Hematopoietic multipotent progenitor cell (in vitro differentiated cells): ENCODE measurements around the gene DRGX. TPM values are rescaled to one million over a fixed set of nuclear protein-coding genes. Genes with fewer than 3 reads are reported as not detected.

ENCODE experiments used
- DNase-seq, 3 donors: peaks; one replicate each; pipeline ENCODE4 v3.0.0-alpha.2; 2011 to 2015; ENCODE audit warnings: low read depth in 2 of 3, low spot score in 2 of 3
- total RNA-seq: library from RNA; depleted of rRNA; stranded (reverse); fragments of >200 nt; gene quantifications from one replicate; pipeline ENCODE4 v1.2.3, GENCODE V29; 2012

DRGX gene
- total RNA-seq, 1 donor = not detected

DNA sequence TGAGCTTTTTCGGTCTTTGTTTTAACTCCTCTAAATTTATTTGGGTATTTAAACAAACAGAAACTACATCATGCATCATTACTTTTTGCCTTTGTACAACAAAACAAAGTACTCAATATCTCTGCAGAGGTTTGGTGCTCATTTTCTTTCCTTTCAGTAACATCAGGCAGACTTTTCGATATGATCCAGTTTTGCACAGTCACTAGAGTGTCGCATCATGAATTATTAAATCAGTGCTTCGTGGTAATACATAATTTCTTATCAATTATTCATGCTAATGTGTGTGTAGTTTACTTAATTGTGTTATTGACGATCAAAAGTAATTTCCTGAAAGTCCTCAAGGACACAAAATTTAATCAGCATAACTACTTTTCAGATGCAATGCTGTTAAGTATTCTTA lies 31.8 kb downstream of the DRGX start:
- no peak for DNase-seq

DNA sequence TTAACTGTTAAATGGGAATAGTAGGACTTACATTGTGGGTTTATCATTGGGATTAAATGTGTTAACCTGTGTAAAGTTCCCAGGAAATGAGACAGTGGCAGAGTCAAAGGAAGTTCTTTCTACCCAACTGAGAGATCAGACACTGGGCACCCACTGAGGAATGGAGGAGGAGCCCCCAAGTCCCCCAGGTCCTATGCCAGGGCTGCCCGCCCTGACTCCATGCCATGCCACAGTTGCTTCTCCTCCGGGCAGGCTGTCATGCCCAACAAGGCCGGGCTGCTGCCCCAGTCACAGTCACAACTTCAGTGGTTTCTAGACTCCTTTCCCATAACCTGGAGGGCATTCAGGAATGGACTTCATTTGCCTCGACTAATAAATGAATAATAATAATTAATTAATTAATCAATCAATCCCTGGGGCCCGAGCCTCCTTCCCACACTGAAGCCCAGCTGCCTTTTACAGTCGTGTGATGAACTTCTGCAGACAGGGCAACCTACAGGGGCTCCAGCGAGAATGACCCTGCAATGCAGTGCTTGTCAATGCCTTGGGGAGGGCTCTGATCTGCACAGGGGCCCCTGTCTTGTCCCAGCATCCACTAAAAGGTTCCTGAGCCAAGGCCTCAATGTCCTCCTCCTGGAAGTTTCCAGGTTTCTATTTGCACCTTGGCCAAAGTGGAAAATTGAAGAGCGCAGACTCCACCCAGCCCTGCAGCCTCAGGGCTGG lies 32.4 kb downstream of the DRGX start:
- DNase-seq = no peak

DNA sequence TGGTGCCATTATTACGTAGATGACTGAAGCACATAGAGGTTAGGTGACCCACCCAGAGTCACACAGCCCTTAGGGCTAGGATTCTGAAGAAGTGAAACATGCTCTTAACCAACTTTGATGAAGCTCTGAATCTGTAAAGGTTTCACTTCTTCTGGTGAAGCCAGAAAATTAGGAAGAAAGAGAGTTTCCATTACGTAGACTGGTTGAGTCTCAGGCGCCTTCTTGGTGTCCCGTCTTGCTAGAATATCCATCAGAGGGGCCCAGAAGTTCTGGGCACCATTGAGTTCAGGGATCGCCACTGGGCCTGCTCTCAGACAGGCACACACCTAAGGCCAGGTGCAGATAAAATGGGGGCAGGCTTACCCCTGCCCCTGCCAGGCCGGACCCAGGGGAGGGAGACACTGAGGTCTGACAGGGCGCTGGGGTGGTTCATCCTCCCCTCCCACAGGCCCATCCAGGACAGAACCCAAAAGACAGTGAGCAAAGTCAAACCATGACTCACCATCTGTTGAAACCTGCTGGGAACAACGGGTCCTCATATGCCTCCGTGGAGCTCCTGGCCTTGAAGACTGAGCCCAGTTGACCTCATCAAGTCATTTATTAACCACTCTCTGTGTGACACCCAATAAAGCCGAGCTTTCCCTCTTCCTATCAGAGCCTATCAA lies 33.2 kb downstream of the DRGX start:
- DNase-seq = no peak

DNA sequence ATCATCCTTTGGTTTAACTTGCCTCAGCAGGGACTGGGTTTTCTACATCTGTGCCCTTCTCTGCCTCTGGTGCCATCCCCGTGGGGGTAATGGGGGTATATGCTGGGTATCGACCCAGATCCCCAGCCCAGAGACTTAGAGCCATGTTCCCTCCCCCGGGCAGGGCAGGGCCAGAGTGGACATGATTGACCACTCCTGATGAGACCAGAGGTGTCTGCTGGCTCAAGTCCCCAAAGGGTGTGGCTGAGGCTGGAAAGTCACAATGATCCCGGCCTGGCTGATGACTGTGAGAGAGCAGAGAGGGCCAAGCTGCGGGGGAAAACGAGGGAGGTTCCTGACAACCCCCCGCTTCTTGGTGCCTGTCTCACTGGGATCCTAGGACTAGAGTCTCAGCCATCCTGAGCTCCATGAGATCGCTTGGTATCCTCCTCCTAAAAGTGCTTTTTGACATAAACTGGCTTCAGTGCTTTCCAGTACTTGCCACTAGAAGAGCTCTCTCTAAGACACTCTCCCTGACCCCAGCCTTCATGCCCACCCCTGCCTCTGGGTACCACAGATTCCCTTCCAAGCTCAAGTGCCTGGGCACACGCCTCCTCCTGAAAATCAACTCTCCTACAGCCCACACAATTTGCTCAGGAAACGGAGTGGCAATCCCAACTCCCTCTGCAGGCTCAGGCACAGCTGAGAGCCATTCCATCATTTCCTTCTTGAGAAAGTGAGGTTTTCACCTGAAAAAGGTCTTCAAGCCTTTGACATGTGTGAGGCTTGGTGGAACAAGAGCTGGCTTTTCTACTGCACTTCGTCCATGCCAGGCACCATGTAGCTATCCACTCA lies 33.9 kb downstream of the DRGX start:
- DNase-seq = no peak

DNA sequence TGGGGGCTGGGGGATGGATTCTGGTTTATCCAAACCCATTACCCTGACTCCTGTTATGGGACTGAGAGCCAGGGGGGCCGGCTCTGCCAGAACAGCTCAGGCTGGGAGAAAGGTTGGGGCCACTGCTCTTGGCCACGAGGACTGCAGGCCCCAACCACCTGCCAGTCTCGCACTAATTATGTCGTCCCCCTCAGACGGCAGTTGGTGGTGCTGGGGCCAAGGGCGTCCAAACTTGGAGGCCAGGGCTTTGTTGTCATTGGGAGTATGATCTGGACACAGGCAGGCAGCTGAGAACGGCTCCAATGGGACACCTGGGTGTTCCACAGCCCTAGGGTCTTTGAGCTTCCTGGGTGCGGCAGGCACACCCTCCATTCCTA lies 34.7 kb downstream of the DRGX start:
- no peak for DNase-seq

DNA sequence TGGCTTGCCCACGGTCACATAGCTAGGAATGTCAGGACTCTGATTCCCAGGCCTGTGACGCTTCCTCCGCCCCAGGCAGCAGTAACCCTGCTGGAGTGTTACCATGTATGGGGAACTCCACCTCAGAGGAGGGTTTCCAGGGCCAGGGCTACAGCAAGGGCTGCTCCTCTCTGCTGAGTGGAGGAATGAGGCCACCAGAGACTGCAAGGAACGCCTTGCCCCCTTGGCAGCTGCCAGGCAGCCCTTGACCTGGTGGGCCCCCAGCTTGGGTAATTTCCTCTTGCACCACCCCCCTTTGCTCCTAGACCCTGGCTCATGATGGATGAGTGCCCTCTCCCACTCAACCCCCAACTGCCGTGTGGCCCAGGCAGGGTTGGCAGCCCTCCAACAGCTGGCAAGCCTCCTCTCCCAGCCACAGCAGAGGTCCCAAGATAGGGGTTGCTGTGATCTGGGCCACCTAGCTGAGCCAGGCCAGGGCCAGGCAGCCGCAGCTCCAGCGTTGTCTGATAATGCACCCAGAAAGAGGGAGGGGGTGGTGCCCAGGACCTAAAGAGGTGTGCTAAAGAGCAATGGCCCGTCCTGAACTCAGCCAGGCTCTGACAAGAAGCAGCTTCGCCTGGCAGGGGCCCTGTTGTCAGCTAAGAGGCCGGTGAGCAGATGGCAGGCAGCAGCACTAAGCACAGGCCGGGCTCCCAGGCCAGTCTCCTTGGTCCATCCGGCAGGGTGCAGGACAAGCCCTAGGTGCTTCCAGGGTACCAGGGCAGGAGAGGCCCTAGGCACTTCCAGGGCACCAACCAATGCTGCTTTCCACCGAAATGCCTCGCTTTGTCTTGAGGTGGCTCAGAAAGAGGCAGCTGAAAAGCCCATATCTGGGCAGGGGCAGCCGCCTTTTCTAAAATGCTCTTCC lies 35.4 kb downstream of the DRGX start:
- peak in 2 of 3 donors; percentile 9 to 48 for DNase-seq

DNA sequence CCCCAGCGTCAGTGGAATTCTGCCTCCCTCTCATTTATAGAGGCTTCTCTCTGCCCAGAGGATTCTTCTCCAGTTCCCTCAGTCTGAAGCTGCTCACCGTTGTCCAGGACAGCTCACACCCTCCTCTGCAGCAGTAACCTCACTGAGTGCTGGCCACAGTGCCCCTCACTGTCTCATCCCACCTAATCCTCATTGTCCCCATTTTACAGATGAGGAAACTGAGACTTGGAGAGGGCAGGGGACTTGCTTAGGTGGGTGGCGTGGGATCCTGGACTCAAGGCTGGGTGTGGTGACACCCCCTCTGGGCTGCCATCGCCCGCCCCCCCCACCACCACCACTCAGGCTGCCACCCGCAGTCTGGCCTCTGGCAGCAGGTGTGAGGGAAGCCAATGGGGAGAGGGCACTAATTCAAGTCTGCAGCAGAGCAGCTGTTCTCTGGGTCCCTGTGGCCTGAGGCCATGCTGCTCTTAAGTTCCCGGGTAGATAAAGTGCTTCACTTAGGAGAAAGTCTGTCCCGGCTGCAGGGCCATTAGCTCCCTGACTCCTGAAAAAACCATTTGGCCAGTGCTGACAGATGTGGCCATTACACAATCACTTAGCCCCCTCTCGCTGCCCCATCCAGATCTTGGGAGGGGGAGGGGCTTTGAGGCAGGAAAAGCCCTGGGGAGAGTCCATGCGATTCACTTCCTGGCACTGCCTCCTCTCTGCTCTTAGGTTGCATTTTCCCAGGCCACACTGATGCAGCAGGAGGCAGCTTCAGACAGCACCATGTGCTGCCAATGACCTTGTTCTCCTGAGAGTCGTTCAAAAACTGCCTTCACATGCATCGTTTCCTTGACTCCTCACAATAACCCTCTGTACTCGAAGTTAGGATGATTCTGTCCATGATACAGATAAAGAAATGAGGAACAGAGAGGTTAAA lies 36.3 kb downstream of the DRGX start:
- no peak for DNase-seq

DNA sequence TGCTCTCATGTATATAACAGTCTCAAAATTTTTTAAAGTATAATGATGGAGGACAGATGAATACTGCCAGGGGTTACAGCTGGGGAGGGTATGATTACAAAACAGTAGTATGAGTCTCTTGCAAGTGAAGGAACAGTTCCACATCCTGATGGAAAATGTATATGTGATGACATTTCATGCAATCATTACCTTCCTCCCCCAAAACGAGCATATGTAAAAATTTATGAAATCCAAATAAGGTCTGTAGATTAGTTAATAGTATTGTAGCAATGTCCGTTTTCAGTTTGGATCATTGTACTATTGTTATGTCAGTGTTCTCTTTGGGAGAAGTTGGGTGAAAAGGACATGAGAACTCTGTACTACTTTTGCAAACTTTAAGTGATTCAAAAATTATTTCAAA lies 38.0 kb downstream of the DRGX start:
- no peak for DNase-seq

DNA sequence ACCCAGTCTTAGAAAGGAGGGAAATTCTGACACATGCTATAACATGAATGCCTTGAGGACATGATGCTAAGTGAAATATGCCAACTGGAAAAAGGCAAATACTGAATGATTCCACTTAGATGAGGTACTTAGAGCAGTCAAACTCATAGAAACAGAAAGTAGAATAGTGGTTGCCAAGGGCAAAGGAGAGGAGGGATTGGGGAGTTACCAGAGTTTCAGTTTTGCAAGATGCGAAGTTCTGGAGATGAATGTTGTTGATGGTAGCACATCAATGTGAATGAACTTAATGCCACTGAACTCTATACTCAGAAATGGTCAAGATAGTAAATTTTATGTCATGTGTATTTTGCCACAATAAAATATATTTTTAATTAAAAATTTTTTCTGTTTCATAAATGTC lies 38.9 kb downstream of the DRGX start:
- no peak for DNase-seq

DNA sequence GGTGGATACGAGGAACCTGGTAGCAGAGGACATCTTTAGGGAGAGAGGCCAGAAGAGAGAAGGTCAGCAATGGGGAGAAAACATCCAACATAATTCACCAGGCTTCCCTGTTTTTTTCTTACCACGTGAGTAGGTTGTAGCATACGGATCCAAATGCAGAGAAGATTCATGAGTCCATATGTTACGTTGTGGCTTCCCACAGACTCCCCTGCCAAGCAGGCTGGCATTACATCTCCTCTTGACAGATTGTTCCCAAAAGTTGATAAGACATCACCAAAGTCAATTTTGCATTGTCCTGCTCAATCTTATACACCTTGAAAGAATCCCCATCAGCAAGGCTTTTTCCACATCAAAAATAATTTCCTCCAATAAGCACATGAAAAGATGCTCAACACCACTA lies 39.7 kb downstream of the DRGX start:
- DNase-seq = no peak

DNA sequence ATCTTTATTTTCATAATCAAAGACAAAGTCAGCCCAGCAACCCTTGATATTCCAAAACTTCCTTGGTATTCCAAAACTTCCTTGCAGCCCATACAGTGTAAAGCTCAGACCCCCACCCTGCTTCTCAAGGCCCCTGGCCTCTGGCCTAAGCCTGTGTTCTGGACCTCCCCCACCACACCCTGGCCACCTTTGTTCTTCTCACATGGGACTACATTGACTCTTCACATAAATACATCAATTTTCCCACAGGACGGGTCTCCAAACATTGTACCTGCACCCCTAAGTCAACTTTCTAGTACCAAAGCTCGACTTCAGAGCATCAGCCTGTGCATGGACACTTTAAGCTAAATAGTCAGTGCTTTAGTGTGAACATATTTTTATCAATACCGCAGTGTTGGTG lies 40.7 kb downstream of the DRGX start:
- no peak for DNase-seq

DNA sequence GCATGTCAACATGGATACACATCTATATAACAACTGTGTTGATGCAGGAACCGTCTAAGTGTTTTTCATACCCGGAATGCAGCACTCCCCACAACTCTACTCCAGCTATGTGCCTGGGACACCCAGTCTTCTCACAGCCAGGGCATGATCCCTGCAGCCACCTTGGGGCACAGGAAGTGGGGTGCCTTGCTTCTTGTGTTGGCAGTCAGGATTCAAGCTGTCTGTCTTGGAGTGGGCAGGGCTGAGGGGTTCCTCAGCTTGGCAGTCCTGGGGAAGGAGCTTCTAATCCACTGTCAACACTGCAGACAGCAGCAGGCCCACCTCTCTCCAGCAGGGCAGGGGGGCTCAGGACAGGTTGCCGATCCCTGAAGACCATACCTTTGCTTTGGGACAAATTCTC lies 41.3 kb downstream of the DRGX start:
- DNase-seq = no peak

DNA sequence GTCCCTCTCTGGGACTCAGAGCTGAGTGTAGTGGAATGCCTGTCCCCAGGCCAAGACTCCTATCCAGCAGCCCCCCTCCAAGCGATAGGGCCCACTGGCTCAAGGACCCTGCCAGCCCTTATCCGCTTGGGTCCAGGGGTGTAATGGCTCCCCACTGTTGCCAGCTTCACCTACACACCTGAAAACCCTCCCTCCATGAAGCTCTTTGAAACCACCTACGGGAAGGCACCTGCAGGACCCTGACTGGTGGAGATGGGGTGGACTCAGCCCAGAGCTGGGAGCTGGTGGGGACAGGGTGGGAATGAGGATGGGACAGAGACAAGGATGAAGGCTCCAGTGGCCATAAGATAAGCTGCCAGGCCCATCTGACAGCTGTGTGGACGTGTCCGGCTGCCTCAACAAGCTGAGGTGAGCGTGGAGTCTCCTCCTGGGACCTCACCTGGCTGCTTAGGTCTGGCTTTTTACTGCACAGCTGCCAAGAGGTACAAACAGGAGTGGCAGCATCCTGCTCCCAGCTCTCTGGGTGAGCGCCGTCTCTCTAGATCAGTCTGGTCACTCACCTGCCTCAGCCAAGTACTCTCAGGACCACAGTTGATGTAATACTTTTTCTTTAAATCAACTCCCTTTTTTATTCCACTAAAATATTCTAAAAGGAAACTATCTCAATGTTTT lies 41.9 kb downstream of the DRGX start:
- no peak for DNase-seq

DNA sequence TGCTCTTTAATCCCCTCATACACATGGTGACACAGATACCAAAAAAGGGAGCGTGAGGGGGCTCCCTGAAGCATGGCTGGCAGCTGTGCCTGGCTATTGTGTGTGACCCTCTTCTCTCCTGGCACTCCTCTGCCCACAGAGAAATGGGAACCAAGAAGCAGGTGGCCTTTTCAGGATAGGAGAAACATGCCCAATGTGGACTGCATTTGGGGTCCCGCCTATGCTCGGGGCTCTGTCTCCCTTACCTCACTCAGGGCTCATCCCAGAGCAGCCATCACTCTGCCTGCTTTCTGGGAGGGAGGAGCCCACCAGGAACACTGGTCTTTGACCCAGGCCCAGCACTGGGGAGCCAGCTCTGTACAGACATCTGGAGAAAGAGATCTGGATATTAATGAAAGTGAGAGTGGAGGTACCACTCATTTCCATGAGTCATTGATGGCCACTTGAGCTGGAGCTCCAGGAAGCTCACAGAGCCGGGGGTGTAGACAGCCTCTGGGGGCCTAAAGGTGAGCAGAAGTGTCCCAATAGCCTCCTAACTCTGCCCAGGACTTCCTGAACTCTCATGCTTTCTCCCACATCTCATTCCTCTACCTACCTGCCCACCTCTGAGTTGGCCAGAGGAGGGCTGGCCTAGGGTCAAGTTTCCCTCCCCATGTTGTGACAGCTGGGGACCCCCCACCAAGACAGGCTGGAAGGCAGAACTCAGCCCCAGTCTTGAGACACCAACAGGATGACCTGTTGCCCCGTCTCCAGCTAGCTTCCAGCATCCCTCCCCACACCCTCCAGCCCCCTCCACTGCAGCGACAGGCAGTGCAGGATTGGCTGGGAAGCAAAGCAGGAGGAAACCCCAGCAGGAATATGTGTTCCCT lies 42.6 kb downstream of the DRGX start:
- no peak for DNase-seq

DNA sequence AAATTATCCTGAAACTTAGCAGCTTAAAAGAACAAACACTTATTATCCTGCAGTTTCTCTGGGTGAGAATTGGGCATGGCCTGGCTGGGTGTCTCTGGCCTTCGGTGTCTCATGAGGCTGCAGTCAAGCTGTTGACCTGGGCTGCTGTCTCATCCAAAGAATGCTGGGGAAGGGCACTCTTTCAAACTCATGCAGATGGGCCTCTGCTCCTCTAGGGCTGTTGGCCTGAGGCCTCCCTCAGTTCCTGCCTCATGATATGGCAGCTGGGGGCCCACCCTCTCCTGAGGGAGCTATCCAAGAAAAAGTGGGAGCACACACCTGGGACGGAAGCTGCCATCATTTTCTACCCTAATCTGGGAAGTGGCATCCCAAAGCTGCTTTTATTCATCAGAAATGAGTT lies 43.6 kb downstream of the DRGX start:
- DNase-seq = no peak

DNA sequence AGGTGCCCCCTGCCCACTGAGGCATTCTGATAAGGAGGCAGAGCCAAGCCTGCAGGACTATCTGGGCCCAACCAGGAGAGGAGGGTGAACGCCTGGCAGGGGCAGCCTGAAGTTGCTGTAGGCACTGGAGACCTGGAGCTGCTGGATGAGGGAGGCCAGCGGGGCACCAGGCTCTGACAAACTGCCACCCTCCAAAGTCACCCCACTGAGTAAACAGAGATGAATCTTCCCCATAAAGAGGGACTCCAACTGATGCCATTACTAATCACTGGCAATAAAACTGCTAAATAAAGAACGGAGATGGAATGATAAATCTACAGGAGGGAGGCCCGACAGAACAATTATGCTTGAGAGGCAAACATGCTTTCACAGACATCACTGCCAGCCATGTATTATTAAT lies 44.2 kb downstream of the DRGX start:
- no peak for DNase-seq

DNA sequence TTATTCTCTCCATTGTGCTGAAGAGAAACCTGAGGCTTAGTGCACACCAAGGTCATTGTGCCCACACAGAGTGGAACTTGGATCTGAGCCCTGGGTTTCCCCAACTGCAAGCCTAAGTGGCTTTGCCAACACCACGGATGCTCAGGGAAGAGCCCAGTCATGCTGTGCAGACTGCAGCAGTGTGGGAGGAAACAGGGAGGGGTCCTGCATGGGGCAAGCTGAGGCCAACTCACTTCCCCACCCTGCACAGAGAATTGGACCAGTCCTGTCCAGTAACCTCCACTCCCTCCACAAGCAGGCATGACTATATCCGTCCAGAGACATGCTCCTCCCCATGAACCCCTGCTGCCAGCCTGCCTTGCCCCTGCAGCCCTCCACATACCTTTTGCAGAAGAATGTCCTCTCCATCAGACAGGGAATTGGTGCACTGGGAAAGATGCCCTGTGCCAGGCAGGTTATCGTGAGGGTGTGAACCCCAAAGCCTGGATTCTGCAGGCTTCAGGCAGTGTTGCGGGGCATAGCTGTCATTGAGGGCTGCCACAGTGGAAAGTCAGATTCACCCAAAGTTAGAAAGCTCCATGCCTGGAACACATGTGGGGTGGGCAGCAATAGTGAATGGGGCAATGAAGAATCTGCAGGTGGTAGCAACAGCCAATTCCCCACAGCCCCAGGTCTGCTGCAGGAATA lies 44.9 kb downstream of the DRGX start:
- no peak for DNase-seq

DNA sequence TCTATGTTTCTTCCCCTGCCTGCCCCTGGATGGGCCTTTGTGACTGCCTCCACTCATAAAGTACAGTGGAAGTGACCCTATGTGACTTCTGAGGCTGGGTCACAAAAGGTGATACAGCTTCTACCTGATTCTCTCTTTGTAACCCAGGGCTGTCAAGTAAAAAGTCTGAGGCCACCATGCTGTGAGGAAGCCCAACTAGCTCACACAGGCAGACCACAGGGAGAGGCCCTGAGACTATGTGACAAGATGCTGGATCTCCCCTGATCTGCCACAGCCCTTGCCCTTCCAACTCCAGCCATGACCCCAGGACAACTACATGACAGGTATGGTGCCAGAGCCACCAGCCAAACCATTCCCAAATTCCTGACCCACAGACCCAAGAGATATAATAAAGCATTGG lies 45.8 kb downstream of the DRGX start:
- DNase-seq = no peak
